ENCODE data around the gene TRIM34. TPM values are rescaled to one million over a fixed set of nuclear protein-coding genes. Genes with fewer than 3 reads are reported as not detected.
A peak's percentile ranks its signal among the peaks of the same experiment; 100 is the strongest.

The TRIM34 gene
- total and polyA plus RNA-seq, 10 donors: 9.5 to 21.8 (median 15.2) TPM

GRCh38 chr11:5691964-5692361 lies 67.2 kb downstream of the TRIM34 start:
- Histone ChIP-seq H3K27ac (peak overlapping the region; percentile 87 to 97 (median 95)), H3K9me3 (no peaks in the 10 kb centered on the region), H3K36me3 (peaks cover 1 to 41% (median 10%) of the 10 kb centered on the region in 6 donors), H3K4me3 (peak overlapping the region; percentile 41 to 74 (median 70)), H3K4me1 (peaks cover 25 to 75% (median 56%) of the 10 kb centered on the region in 6 donors), H3K27me3 (replicated peaks in 1 of 7) (no peaks in the 10 kb centered on the region)
- TF ChIP-seq CTCF (IDR thresholded peaks at IDR 0.05 in 8 of 11, conservative IDR thresholded peaks at IDR 0.05 in 3 of 11): no peak
- no peak for TF ChIP-seq POLR2A (IDR thresholded peaks at IDR 0.05)
- TF ChIP-seq POLR2AphosphoS5 (IDR thresholded peaks at IDR 0.05): no peak
- DNase-seq: no peak
- intact Hi-C loops (cut with DNase I; ENCODE audit: low total_unique reads): loop anchor here (10.0 kb wide), 1 partner anchor 67 kb away; the partner anchor contains the start of gene TRIM34
- WGBS, 5 donors: 5 to 24% (median 8%) methylated on average over 3 of the region's 3 CpGs

Other genes starting within 250 kb of the TRIM34 start
- gene OR51M1, start 241.2 kb upstream of the TRIM34 start, total RNA-seq: not detected
- not detected for gene OR51M1, start 241.2 kb upstream of the TRIM34 start, polyA plus RNA-seq
- gene OR51Q1, start 202.9 kb upstream of the TRIM34 start, total RNA-seq: not detected
- gene OR51Q1, start 202.9 kb upstream of the TRIM34 start, polyA plus RNA-seq: not detected
- gene OR51I1, start 183.5 kb upstream of the TRIM34 start, total RNA-seq: under 1 TPM in 2 of 7 donors, not detected in 5; 0.40 to 0.73 TPM
- not detected for gene OR51I1, start 183.5 kb upstream of the TRIM34 start, polyA plus RNA-seq
- gene OR51I2, start 175.7 kb upstream of the TRIM34 start, total RNA-seq: not detected
- gene OR51I2, start 175.7 kb upstream of the TRIM34 start, polyA plus RNA-seq: not detected
- gene OR52D1, start 136.3 kb upstream of the TRIM34 start, total RNA-seq: not detected
- gene OR52D1, start 136.3 kb upstream of the TRIM34 start, polyA plus RNA-seq: not detected
- gene UBQLN3, start 115.0 kb upstream of the TRIM34 start, total RNA-seq: 1 to 10 TPM in 3 of 7 donors, under 1 TPM in 4; 0.29 to 3.7 (median 0.52) TPM
- gene UBQLN3, start 115.0 kb upstream of the TRIM34 start, polyA plus RNA-seq: not detected
- gene UBQLNL, start 108.3 kb upstream of the TRIM34 start, total RNA-seq: 1 to 10 TPM in 4 of 7 donors, under 1 TPM in 3; 0.87 to 2.3 (median 1.1) TPM
- under 1 TPM; 0.33 to 0.93 (median 0.74) TPM for gene UBQLNL, start 108.3 kb upstream of the TRIM34 start, polyA plus RNA-seq
- gene OR52H1, start 76.5 kb upstream of the TRIM34 start, total RNA-seq: 1 to 10 TPM in 3 of 7 donors, under 1 TPM in 4; 0.27 to 3.3 (median 0.80) TPM
- gene OR52H1, start 76.5 kb upstream of the TRIM34 start, polyA plus RNA-seq: not detected
- not detected for gene OR52B6, start 44.1 kb upstream of the TRIM34 start, total RNA-seq
- not detected for gene OR52B6, start 44.1 kb upstream of the TRIM34 start, polyA plus RNA-seq
- 1 to 10 TPM; 1.4 to 6.1 (median 4.3) TPM for gene TRIM6, start 28.4 kb upstream of the TRIM34 start, total RNA-seq
- 1 to 10 TPM in 2 of 3 donors, under 1 TPM in 1; 0.72 to 2.7 (median 1.1) TPM for gene TRIM6, start 28.4 kb upstream of the TRIM34 start, polyA plus RNA-seq
- 10 to 100 TPM; 31.1 to 44.3 (median 34.2) TPM for gene TRIM5, start 60.1 kb downstream of the TRIM34 start, total RNA-seq
- gene TRIM5, start 60.1 kb downstream of the TRIM34 start, polyA plus RNA-seq: 10 to 100 TPM in 1 of 3 donors, 1 to 10 TPM in 2; 7.8 to 13.6 (median 9.0) TPM
- 100 to 1,000 TPM; 232 to 336 (median 282) TPM for gene TRIM22, start 64.8 kb downstream of the TRIM34 start, total RNA-seq
- gene TRIM22, start 64.8 kb downstream of the TRIM34 start, polyA plus RNA-seq: 100 to 1,000 TPM; 152 to 169 (median 162) TPM
- gene OR56B1, start 111.4 kb downstream of the TRIM34 start, total RNA-seq: 1 to 10 TPM in 4 of 7 donors, under 1 TPM in 3; 0.27 to 1.8 (median 1.0) TPM
- gene OR56B1, start 111.4 kb downstream of the TRIM34 start, polyA plus RNA-seq: under 1 TPM; 0.06 to 0.11 (median 0.08) TPM
- gene OR52N4, start 129.2 kb downstream of the TRIM34 start, total RNA-seq: 1 to 10 TPM in 6 of 7 donors, under 1 TPM in 1; 0.91 to 6.0 (median 1.6) TPM
- gene OR52N4, start 129.2 kb downstream of the TRIM34 start, polyA plus RNA-seq: 1 to 10 TPM in 2 of 3 donors, under 1 TPM in 1; 0.99 to 3.7 (median 1.1) TPM
- not detected for gene OR52N5, start 158.4 kb downstream of the TRIM34 start, total RNA-seq
- gene OR52N5, start 158.4 kb downstream of the TRIM34 start, polyA plus RNA-seq: not detected
- gene OR52N1, start 166.3 kb downstream of the TRIM34 start, total RNA-seq: not detected
- gene OR52N1, start 166.3 kb downstream of the TRIM34 start, polyA plus RNA-seq: not detected
- not detected for gene OR52N2, start 183.9 kb downstream of the TRIM34 start, total RNA-seq
- under 1 TPM in 1 of 3 donors, not detected in 2; 0.67 TPM for gene OR52N2, start 183.9 kb downstream of the TRIM34 start, polyA plus RNA-seq
- not detected for gene OR52E6, start 216.9 kb downstream of the TRIM34 start, total RNA-seq
- not detected for gene OR52E6, start 216.9 kb downstream of the TRIM34 start, polyA plus RNA-seq
- not detected for gene OR52E8, start 232.7 kb downstream of the TRIM34 start, total RNA-seq
- gene OR52E8, start 232.7 kb downstream of the TRIM34 start, polyA plus RNA-seq: not detected